GM12891 (cell line): ENCODE data around the gene KCNT1.

Experiments
- DNase-seq: peaks from one replicate; pipeline ENCODE4 v3.0.0; 2011; ENCODE audit warnings: low spot score; ENCODE audit not compliant: insufficient read length
- FAIRE-seq: peaks from 2 replicates; lab custom pipeline; 2011; peaks lifted over from hg19 to GRCh38; lab: Jason Lieb, UNC
- PAX5 ChIP-seq: IDR thresholded peaks from 2 replicates; pipeline ENCODE4 v1.6.1; 2011; ENCODE audit warnings: low read length, moderate library complexity, mild to moderate bottlenecking; ENCODE audit not compliant: insufficient read depth, severe bottlenecking
- POLR2A ChIP-seq: IDR thresholded peaks from 2 replicates; pipeline ENCODE4 v1.6.1; 2011; ENCODE audit warnings: low read depth, low read length, control low read depth
- POLR2AphosphoS5 ChIP-seq: IDR thresholded peaks from 2 replicates; pipeline ENCODE4 v1.6.1; 2011; ENCODE audit warnings: low read depth, low read length, control low read depth
- POU2F2 ChIP-seq: IDR thresholded peaks from 2 replicates; pipeline ENCODE4 v1.6.1; 2011; ENCODE audit warnings: low read depth, mild to moderate bottlenecking, control low read depth, low read length, moderate library complexity
- SPI1 ChIP-seq: IDR thresholded peaks from 2 replicates; pipeline ENCODE4 v1.6.1; 2011; ENCODE audit warnings: low read depth, low read length, control low read depth
- TAF1 ChIP-seq: IDR thresholded peaks from 2 replicates; pipeline ENCODE4 v1.6.1; 2011; ENCODE audit warnings: low read depth, low read length, control low read depth

Gene KCNT1

GRCh38 chr9:135776893-135777622 is 75.1 kb downstream of the KCNT1 start:
- no peak for DNase-seq
- no peak for FAIRE-seq
- TF ChIP-seq TAF1 (no peak), PAX5 (no peak), POLR2AphosphoS5 (no peak), SPI1 (no peak), POLR2A (no peak), POU2F2 (no peak)

- no peak for DNase-seq
- TF ChIP-seq SPI1 (no peak), POLR2A (no peak), PAX5 (no peak), POLR2AphosphoS5 (no peak), POU2F2 (no peak), TAF1 (no peak)
- no peak for FAIRE-seq
These were observed 75.7 kb downstream of the KCNT1 start for GRCh38 chr9:135777623-135778177.

GRCh38 chr9:135778421-135778820 is 76.4 kb downstream of the KCNT1 start:
- DNase-seq (no peak), FAIRE-seq (no peak)
- no peak for TF ChIP-seq POU2F2
- TF ChIP-seq TAF1, result no peak
- TF ChIP-seq PAX5, result no peak
- no peak for TF ChIP-seq POLR2AphosphoS5
- no peak for TF ChIP-seq SPI1
- TF ChIP-seq POLR2A, result no peak

- TF ChIP-seq TAF1, result no peak
- TF ChIP-seq POU2F2, result no peak
- no peak for TF ChIP-seq SPI1
- no peak for TF ChIP-seq POLR2A
- TF ChIP-seq POLR2AphosphoS5, result no peak
- no peak for TF ChIP-seq PAX5
- FAIRE-seq (no peak), DNase-seq (no peak)
These were observed 77.6 kb downstream of the KCNT1 start for GRCh38 chr9:135779571-135779970.

GRCh38 chr9:135780086-135780485 is 78.1 kb downstream of the KCNT1 start:
- DNase-seq (no peak), FAIRE-seq (no peak)
- TF ChIP-seq PAX5, result no peak
- TF ChIP-seq POLR2AphosphoS5, result no peak
- no peak for TF ChIP-seq SPI1
- TF ChIP-seq TAF1, result no peak

- DNase-seq (no peak), FAIRE-seq (no peak)
- TF ChIP-seq POLR2AphosphoS5, result no peak
These were observed 78.6 kb downstream of the KCNT1 start for GRCh38 chr9:135780626-135781025.

GRCh38 chr9:135782946-135783345 is 81.0 kb downstream of the KCNT1 start:
- FAIRE-seq, result no peak
- TF ChIP-seq SPI1 (no peak), TAF1 (no peak), PAX5 (no peak), POLR2AphosphoS5 (no peak), POLR2A (no peak), POU2F2 (no peak)

GRCh38 chr9:135783540-135784245 is 81.7 kb downstream of the KCNT1 start:
- TF ChIP-seq POU2F2 (no peak), TAF1 (no peak), PAX5 (no peak), POLR2AphosphoS5 (no peak), POLR2A (no peak), SPI1 (no peak)
- no peak for FAIRE-seq
- DNase-seq, result no peak

More at GRCh38 chr9:135782946-135783345, 81.0 kb downstream of the KCNT1 start:
- no peak for DNase-seq

GRCh38 chr9:135785013-135785575 is 83.1 kb downstream of the KCNT1 start:
- TF ChIP-seq TAF1, result no peak
- FAIRE-seq (no peak), DNase-seq (no peak)

GRCh38 chr9:135786146-135786690 is 84.2 kb downstream of the KCNT1 start:
- DNase-seq (no peak), FAIRE-seq (no peak)
- no peak for TF ChIP-seq TAF1
- TF ChIP-seq POU2F2, result no peak
- TF ChIP-seq POLR2A, result no peak
- no peak for TF ChIP-seq POLR2AphosphoS5
- TF ChIP-seq SPI1, result no peak
- no peak for TF ChIP-seq PAX5
